Mesenchymal stem cell (in vitro differentiated cells and primary cell): Measurements from ENCODE around the gene VWA1.

Source experiments
- DNase-seq: peaks from one replicate; pipeline ENCODE4 v3.0.0-alpha.2; 2013
- H2AFZ ChIP-seq: one replicate; pipeline ENCODE4 v1.6.1; 2013; ENCODE audit warnings: low read depth, mild to moderate bottlenecking, control low read depth, inconsistent platforms, low read length, moderate library complexity
- H2AK5ac ChIP-seq: 2 replicates; pipeline ENCODE4 v1.6.1; 2013; ENCODE audit warnings: low read length, moderate library complexity, mild to moderate bottlenecking, inconsistent platforms; ENCODE audit not compliant: severe bottlenecking
- H2BK120ac ChIP-seq: one replicate; pipeline ENCODE4 v1.6.1; 2013; ENCODE audit warnings: low read depth, mild to moderate bottlenecking, inconsistent platforms, low read length, moderate library complexity
- H2BK12ac ChIP-seq, 2 experiments: one replicate each; pipeline ENCODE4 v1.6.1; 2013; ENCODE audit warnings: inconsistent platforms in 2 of 2, low read length in 2 of 2, mild to moderate bottlenecking in 2 of 2, moderate library complexity in 2 of 2, control low read depth in 1 of 2
- H2BK15ac ChIP-seq: one replicate; pipeline ENCODE4 v1.6.1; 2013; ENCODE audit warnings: mild to moderate bottlenecking, low read depth, inconsistent platforms; ENCODE audit not compliant: poor library complexity, severe bottlenecking
- H2BK5ac ChIP-seq: 2 replicates; pipeline ENCODE4 v1.6.1; 2013; ENCODE audit warnings: low read depth, mild to moderate bottlenecking, low read length, control low read depth, inconsistent platforms; ENCODE audit not compliant: poor library complexity, severe bottlenecking
- H3K14ac ChIP-seq, 2 experiments: one replicate each; pipeline ENCODE4 v1.6.1; 2013; ENCODE audit warnings: inconsistent platforms in 2 of 2, low read length in 2 of 2, control low read depth in 1 of 2, mild to moderate bottlenecking in 1 of 2, moderate library complexity in 1 of 2
- H3K18ac ChIP-seq, 2 experiments: one replicate each; pipeline ENCODE4 v1.6.1; 2013; ENCODE audit warnings: inconsistent platforms in 2 of 2, low read length in 2 of 2, control low read depth in 1 of 2, low read depth in 1 of 2, mild to moderate bottlenecking in 1 of 2
- H3K23ac ChIP-seq, 2 experiments: one replicate each; pipeline ENCODE4 v1.6.1; 2013; ENCODE audit warnings: inconsistent platforms in 2 of 2, low read length in 2 of 2, mild to moderate bottlenecking in 2 of 2, moderate library complexity in 2 of 2, control low read depth in 1 of 2
- H3K27ac ChIP-seq: 2 replicates; pipeline ENCODE4 v1.5.1; 2013; ENCODE audit warnings: mild to moderate bottlenecking, moderate library complexity, low read length, control low read depth, inconsistent platforms; ENCODE audit not compliant: poor library complexity, severe bottlenecking
- H3K27me3 ChIP-seq, 2 experiments: 2 replicates each; pipeline versions ENCODE4 v1.6.1 to v1.7.0; 2013; ENCODE audit warnings: low read length in 2 of 2, mild to moderate bottlenecking in 2 of 2, moderate library complexity in 2 of 2, control low read depth in 1 of 2, inconsistent platforms in 1 of 2; ENCODE audit not compliant: control insufficient read depth in 1 of 2, insufficient read depth in 1 of 2
- H3K36me3 ChIP-seq, 2 experiments: 2 replicates each; pipeline versions ENCODE4 v1.6.1 to v1.7.0; 2013; ENCODE audit warnings: low read length in 2 of 2, control low read depth in 1 of 2, inconsistent platforms in 1 of 2, low read depth in 1 of 2, mild to moderate bottlenecking in 1 of 2; ENCODE audit not compliant: insufficient read depth in 2 of 2, control insufficient read depth in 1 of 2
- H3K4ac ChIP-seq, 2 experiments: one replicate each; pipeline ENCODE4 v1.6.1; 2013; ENCODE audit warnings: inconsistent platforms in 2 of 2, low read length in 2 of 2, mild to moderate bottlenecking in 2 of 2, moderate library complexity in 2 of 2, control low read depth in 1 of 2, low read depth in 1 of 2
- H3K4me1 ChIP-seq: 2 replicates; pipeline ENCODE4 v1.6.1; 2013; ENCODE audit warnings: low read depth, low read length, control low read depth; ENCODE audit not compliant: control insufficient read depth, insufficient read depth
- H3K4me2 ChIP-seq: 2 replicates; pipeline ENCODE4 v1.6.1; 2013; ENCODE audit warnings: low read length, mild to moderate bottlenecking, inconsistent platforms; ENCODE audit not compliant: poor library complexity, severe bottlenecking
- H3K4me3 ChIP-seq, 2 experiments: 2 replicates each; pipeline versions ENCODE4 v1.5.1 to v1.7.0; 2013; ENCODE audit warnings: low read length in 2 of 2, mild to moderate bottlenecking in 2 of 2, control low read depth in 1 of 2, low read depth in 1 of 2; ENCODE audit not compliant: insufficient read depth in 1 of 2
- H3K79me1 ChIP-seq: replicated peaks from 2 replicates; pipeline ENCODE4 v1.6.1; 2013; ENCODE audit warnings: mild to moderate bottlenecking, control low read depth, low read length, inconsistent platforms; ENCODE audit not compliant: poor library complexity, severe bottlenecking
- H3K9ac ChIP-seq: 2 replicates; pipeline ENCODE4 v1.7.0; 2013; ENCODE audit warnings: mild to moderate bottlenecking, low read length, moderate library complexity
- H3K9me3 ChIP-seq: 2 replicates; pipeline ENCODE4 v1.7.0; 2013; ENCODE audit warnings: mild to moderate bottlenecking, low read length; ENCODE audit not compliant: control insufficient read depth
- H4K8ac ChIP-seq: one replicate; pipeline ENCODE4 v1.6.1; 2013; ENCODE audit warnings: inconsistent platforms, mild to moderate bottlenecking, low read length, moderate library complexity
- H4K91ac ChIP-seq: one replicate; pipeline ENCODE4 v1.6.1; 2013; ENCODE audit warnings: mild to moderate bottlenecking, low read length, inconsistent platforms
- WGBS: methylation state at CpG from one replicate; pipeline ENCODE4 v1.1.7; 2013; ENCODE audit warnings: mixed read lengths; 5-methylcytosine and 5-hydroxymethylcytosine counted together

Gene VWA1

DNA sequence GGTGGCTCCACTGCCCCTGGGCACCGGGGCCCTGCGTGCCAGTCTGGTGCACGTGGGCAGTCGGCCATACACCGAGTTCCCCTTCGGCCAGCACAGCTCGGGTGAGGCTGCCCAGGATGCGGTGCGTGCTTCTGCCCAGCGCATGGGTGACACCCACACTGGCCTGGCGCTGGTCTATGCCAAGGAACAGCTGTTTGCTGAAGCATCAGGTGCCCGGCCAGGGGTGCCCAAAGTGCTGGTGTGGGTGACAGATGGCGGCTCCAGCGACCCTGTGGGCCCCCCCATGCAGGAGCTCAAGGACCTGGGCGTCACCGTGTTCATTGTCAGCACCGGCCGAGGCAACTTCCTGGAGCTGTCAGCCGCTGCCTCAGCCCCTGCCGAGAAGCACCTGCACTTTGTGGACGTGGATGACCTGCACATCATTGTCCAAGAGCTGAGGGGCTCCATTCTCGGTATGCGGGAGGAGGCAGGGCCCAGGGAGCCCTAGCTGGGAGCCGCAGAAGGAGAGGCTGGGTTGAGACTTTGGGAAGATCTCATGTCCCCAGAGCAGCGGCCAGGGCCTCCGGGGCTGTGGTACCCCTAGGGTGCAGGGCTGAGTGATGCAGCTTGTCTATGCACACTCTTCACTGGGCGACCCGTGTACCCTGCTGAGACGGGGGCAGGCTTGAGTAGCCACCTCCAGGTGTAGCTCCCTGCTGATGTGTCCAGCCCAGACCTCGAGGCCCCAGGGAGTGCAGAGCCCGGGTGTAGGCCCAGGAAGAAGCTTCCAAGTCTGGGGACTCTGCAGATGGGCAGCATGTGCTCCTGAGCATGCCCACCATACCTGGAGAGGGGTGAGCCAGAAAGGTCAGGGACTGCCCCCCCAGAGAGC, 1.8 kb downstream of the VWA1 start:
- Histone ChIP-seq H3K18ac (no peak overlapping the region), H4K8ac (no peak overlapping the region), H2BK12ac (no peak overlapping the region), H3K27ac (peak overlapping the region; percentile 88), H3K79me1 (peaks cover 23% of the 10 kb centered on the region), H3K4ac (no peak overlapping the region), H2AFZ (no peak overlapping the region), H3K9me3 (no peaks in the 10 kb centered on the region), H3K23ac (peak overlapping the region in 1 of 2 experiments; percentile 14), H2BK120ac (no peak overlapping the region), H3K9ac (no peak overlapping the region), H2BK15ac (no peak overlapping the region), H2AK5ac (peak overlapping the region; percentile 84), H3K27me3 (peaks cover 0 to 26% of the 10 kb centered on the region in 2 experiments), H3K4me3 (no peak overlapping the region), H2BK5ac (peak overlapping the region; percentile 74), H3K36me3 (peaks cover 0 to 48% of the 10 kb centered on the region in 2 experiments), H3K4me2 (peak overlapping the region; percentile 59), H3K14ac (no peak overlapping the region), H3K4me1 (peaks cover 83% of the 10 kb centered on the region), H4K91ac (peak overlapping the region; percentile 6)
- WGBS: 92% methylated on average over 31 of the region's 31 CpGs
- DNase-seq: no peak

GRCh38 chr1:1437904-1438376, 2.5 kb downstream of the VWA1 start:
- H4K91ac ChIP-seq: no peak overlapping the region
- H3K27me3 ChIP-seq: peaks cover 0 to 26% of the 10 kb centered on the region in 2 experiments
- H3K4me1 ChIP-seq: peaks cover 77% of the 10 kb centered on the region
- H3K4ac ChIP-seq: no peak overlapping the region
- H3K18ac ChIP-seq: no peak overlapping the region
- H3K79me1 ChIP-seq: peaks cover 23% of the 10 kb centered on the region
- H3K23ac ChIP-seq: no peak overlapping the region
- H3K9ac ChIP-seq: no peak overlapping the region
- no peak overlapping the region for H2BK120ac ChIP-seq
- H2AK5ac ChIP-seq: peak overlapping the region; percentile 72
- H3K36me3 ChIP-seq: peaks cover 0 to 52% of the 10 kb centered on the region in 2 experiments
- H3K9me3 ChIP-seq: no peaks in the 10 kb centered on the region
- WGBS: 68% methylated on average over 11 of the region's 11 CpGs
- H2AFZ ChIP-seq: no peak overlapping the region
- peak overlapping the region; percentile 88 for H3K27ac ChIP-seq
- peak overlapping the region; percentile 74 for H2BK5ac ChIP-seq
- DNase-seq: no peak
- H3K4me2 ChIP-seq: peak overlapping the region; percentile 68
- H2BK15ac ChIP-seq: no peak overlapping the region
- H3K4me3 ChIP-seq: no peak overlapping the region
- peak overlapping the region; percentile 32 for H4K8ac ChIP-seq
- H3K14ac ChIP-seq: no peak overlapping the region
- no peak overlapping the region for H2BK12ac ChIP-seq

- Histone ChIP-seq H3K4me3 (no peak overlapping the region), H3K4me1 (peaks cover 69% of the 10 kb centered on the region), H2BK12ac (no peak overlapping the region), H3K36me3 (peaks cover 0 to 52% of the 10 kb centered on the region in 2 experiments), H3K23ac (no peak overlapping the region), H3K9ac (no peak overlapping the region), H4K91ac (peak overlapping the region; percentile 43), H3K14ac (no peak overlapping the region), H4K8ac (no peak overlapping the region), H2BK15ac (no peak overlapping the region), H3K4ac (no peak overlapping the region), H3K27ac (peak overlapping the region; percentile 88), H3K18ac (no peak overlapping the region), H2BK5ac (peak overlapping the region; percentile 87), H3K4me2 (no peak overlapping the region), H2AFZ (no peak overlapping the region), H3K9me3 (no peaks in the 10 kb centered on the region), H3K27me3 (peaks cover 0 to 26% of the 10 kb centered on the region in 2 experiments), H2AK5ac (peak overlapping the region; percentile 37), H3K79me1 (peaks cover 23% of the 10 kb centered on the region), H2BK120ac (no peak overlapping the region)
- DNase-seq: no peak
- WGBS: 92% methylated on average over 45 of the region's 45 CpGs
Observed at GRCh38 chr1:1438531-1439381, 3.3 kb downstream of the VWA1 start.
